ENCODE measurements around the gene GPR15. TPM values are rescaled to one million over a fixed set of nuclear protein-coding genes. Genes with fewer than 3 reads are reported as not detected.

The GPR15 gene
- total and polyA plus RNA-seq, 10 of the 15 experiments (the other 5 are each of a cell fraction or from before 2014, with no cell fraction given): 70.7 to 150 (median 115) TPM

GRCh38 chr3:98501863-98502576, 29.8 kb upstream of the GPR15 start:
- Histone ChIP-seq H3K27me3 (replicated peaks in 1 of 2; ENCODE audit: control insufficient read depth in 2 of 2, insufficient read depth in 2 of 2, low read length in 1 of 2) (no peaks in the 10 kb centered on the region), H3K9ac (ENCODE audit: control insufficient read depth, insufficient read depth, low read length) (no peak overlapping the region), H3K4me3 (no peak overlapping the region), H3K9me3 (replicated peaks; ENCODE audit: control insufficient read depth, insufficient read depth, low read length) (no peaks in the 10 kb centered on the region), H2AFZ (ENCODE audit: control insufficient read depth, low read depth, low read length) (no peak overlapping the region), H3K27ac (ENCODE audit: control insufficient read depth, insufficient read depth) (no peak overlapping the region), H3K4me1 (ENCODE audit: control insufficient read depth, insufficient read depth, low read length) (no peaks in the 10 kb centered on the region), H4K20me1 (ENCODE audit: control insufficient read depth, insufficient read depth) (no peaks in the 10 kb centered on the region), H3K79me2 (ENCODE audit: control insufficient read depth, insufficient read depth, low read length) (no peaks in the 10 kb centered on the region), H3K36me3 (ENCODE audit: control insufficient read depth in 2 of 2, insufficient read depth in 2 of 2, low read length in 1 of 2) (no peaks in the 10 kb centered on the region), H3K4me2 (ENCODE audit: control insufficient read depth, insufficient read depth) (no peak overlapping the region)
- ATAC-seq (no peak), DNase-seq (ENCODE audit: low read depth, low spot score) (no peak), FAIRE-seq (no peak)
- ChIA-PET RAD21 (ENCODE audit: unreplicated experiment) (no interaction called here), SMC1A (ENCODE audit: uncharacterized antibody, unreplicated experiment) (interaction anchor here (2.3 kb wide), 1 partner anchor 14 kb away, joined by 6 read pairs; no protein-coding TSS in a partner anchor), CTCF (interaction anchor here (0.7 to 2.0 kb wide), 2 partner anchors 70 to 158 kb away, joined by 3 to 7 read pairs; no protein-coding TSS in a partner anchor), POLR2A (no interaction called here)
- intact Hi-C loops (cut with micrococcal nuclease; ENCODE audit: unreplicated experiment): no loop called here
- in situ Hi-C loops (cut with MboI): no loop called here
- TF ChIP-seq EZH2 (IDR thresholded peaks at IDR 0.05; ENCODE audit: borderline replicate concordance, control insufficient read depth, low read depth, low read length): no peak
- TF ChIP-seq KAT2A (conservative IDR thresholded peaks at IDR 0.05; ENCODE audit: control insufficient read depth, low read depth, low read length): no peak
- no peak for TF ChIP-seq ZNF207 (IDR thresholded peaks at IDR 0.05; ENCODE audit: borderline replicate concordance)
- TF ChIP-seq HDGF (IDR thresholded peaks at IDR 0.05): no peak
- TF ChIP-seq ELK1 (IDR thresholded peaks at IDR 0.05; ENCODE audit: low read depth, low read length): no peak
- no peak for TF ChIP-seq SMC3 (IDR thresholded peaks at IDR 0.05; ENCODE audit: borderline replicate concordance, low read length)
- TF ChIP-seq TARDBP (IDR thresholded peaks at IDR 0.05; ENCODE audit: borderline replicate concordance): no peak
- no peak for TF ChIP-seq ASH2L (IDR thresholded peaks at IDR 0.05; ENCODE audit: borderline replicate concordance, low read depth)
- TF ChIP-seq TCF7 (IDR thresholded peaks at IDR 0.05; ENCODE audit: borderline replicate concordance): no peak
- TF ChIP-seq NFYB (IDR thresholded peaks at IDR 0.05; ENCODE audit: insufficient read depth, low read depth, low read length): no peak
- TF ChIP-seq, protein P1, sequence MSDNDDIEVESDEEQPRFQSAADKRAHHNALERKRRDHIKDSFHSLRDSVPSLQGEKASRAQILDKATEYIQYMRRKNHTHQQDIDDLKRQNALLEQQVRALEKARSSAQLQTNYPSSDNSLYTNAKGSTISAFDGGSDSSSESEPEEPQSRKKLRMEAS (IDR thresholded peaks at IDR 0.05; ENCODE audit: low read depth, low read length): no peak
- TF ChIP-seq SMAD5 (IDR thresholded peaks at IDR 0.05; ENCODE audit: low read depth): no peak
- TF ChIP-seq KDM1A (IDR thresholded peaks at IDR 0.05; ENCODE audit: borderline replicate concordance): no peak
- TF ChIP-seq SMAD1 (IDR thresholded peaks at IDR 0.05; ENCODE audit: low read depth, partially characterized antibody): no peak
- TF ChIP-seq SUZ12 (IDR thresholded peaks at IDR 0.05; ENCODE audit: unreplicated experiment): no peak
- TF ChIP-seq CREM (IDR thresholded peaks at IDR 0.05; ENCODE audit: low read depth): no peak
- no peak for TF ChIP-seq IKZF1 (conservative IDR thresholded peaks at IDR 0.05)
- TF ChIP-seq USF2 (IDR thresholded peaks at IDR 0.05; ENCODE audit: borderline replicate concordance, low read depth, low read length): no peak
- no peak for TF ChIP-seq RBBP5 (conservative IDR thresholded peaks at IDR 0.05)
- no peak for TF ChIP-seq CREB1 (IDR thresholded peaks at IDR 0.05; ENCODE audit: low read depth)
- no TSS peak for BruUV-seq (replicated peaks)
- WGBS (ENCODE audit: insufficient coverage, insufficient replicate concordance, low lambda C conversion rate, missing lambda C conversion rate): 88% methylated on average over 5 of the region's 5 CpGs

All from GM12878 (cell line).